GM18907 (cell line): ENCODE results near the gene NMRK1.

Experiments
- ATAC-seq: cut with Tn5 transposase; IDR thresholded peaks from one replicate; pipeline ENCODE4 v1.9.1; 2021; ENCODE audit warnings: mild to moderate bottlenecking, moderate library complexity; ENCODE audit not compliant: unreplicated experiment

Gene NMRK1

DNA sequence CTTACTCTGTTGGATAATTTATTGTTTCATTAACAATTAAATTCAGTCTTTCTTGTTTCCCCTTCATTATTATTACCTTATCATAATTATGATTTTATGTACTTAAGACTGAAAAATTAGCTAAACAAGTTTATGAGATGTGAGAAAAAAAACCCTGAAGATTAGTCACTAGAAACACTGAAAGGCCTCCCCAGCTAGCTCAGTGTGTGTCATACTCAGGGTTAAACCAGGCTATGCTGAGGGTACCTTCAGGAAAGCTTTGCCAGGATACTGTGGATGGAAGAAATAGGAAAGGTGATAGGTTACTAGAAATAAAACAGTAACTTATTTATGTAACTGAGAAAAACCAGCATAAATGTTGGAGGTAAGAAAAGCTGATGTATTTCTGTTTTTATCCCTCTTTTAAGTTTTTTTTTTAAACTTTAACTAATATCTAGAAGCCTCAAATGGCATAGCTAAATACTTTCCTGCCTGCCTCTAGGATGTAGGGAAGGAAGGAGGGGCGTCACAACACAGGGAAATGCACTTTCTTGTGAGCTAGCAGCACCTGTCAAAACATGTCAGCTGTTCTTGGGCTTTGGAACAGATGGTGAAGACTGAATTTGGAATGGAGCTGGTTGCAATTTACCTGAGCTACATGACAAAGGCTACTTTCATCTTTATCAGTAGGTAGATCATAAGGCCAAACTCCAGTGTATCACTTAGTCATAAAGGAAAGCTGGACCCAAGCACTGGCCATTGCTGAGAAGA, 24.2 kb downstream of the NMRK1 start:
- ATAC-seq: no peak

GRCh38 chr9:75061169-75061568, 26.8 kb downstream of the NMRK1 start:
- no peak for ATAC-seq

GRCh38 chr9:75054368-75055001, 33.5 kb downstream of the NMRK1 start:
- ATAC-seq: no peak

GRCh38 chr9:75053869-75054268, 34.1 kb downstream of the NMRK1 start:
- peak; percentile 98 for ATAC-seq

DNA sequence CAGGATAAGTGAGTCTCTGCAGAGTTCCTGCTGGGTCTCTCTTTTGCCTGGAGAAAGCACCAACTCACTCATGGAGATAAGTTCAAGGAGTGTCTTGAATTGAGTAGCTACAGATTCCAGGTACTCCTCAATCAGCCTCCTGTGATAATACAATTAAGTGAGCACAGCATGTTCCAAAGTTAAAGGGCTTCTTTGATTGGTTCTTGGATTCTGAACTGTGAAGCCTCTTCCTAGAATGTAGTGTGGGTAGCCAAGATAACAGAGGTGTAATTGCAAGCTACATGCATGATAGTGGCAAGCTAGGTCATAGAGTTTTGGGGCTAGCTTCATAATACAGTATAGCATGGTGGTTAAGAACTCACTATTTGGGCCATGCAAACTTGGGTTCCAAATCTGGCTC, 36.7 kb downstream of the NMRK1 start:
- ATAC-seq: no peak

DNA sequence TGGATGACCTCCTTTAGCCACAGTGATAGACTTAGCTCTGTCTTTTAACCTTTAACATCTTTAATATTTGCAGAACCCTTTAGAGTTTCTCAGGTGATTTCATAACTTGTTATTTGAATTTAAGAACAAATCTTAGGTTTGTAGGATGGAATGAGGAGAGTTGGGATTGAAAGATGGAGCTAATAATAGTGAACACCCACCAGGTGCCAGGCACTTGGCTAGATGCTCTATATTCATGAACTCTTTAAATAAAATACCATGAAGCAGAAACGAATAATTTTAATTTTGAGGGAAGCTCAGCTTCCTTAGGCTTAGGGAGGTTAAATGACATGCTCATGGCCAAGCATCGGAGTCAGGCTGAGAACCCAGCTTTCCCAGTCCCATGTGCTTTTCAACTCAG, 40.4 kb downstream of the NMRK1 start:
- no peak for ATAC-seq

- no peak for ATAC-seq
Observed at GRCh38 chr9:75046725-75047345, 41.1 kb downstream of the NMRK1 start.

DNA sequence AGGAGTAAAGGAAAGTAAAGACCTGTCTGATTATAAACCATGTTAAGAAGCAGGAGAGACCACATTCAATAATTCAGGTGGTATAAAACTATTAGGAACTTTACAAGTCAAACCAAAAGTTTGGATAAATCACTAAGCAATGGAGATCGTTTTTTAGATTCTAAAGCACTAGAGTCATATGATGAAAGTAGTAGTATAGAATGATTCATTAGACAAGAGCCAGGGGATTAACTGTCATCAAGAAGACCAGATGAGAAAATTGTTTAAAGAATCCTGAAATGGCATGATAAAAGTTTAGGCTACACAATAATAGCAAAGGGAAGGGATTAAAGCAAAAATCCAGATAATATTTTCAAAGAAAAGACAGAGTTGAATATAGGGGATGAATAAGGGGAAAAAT, 46.9 kb downstream of the NMRK1 start:
- no peak for ATAC-seq

GRCh38 chr9:75039801-75040200, 48.2 kb downstream of the NMRK1 start:
- ATAC-seq: no peak

- no peak for ATAC-seq
Observed at GRCh38 chr9:75039009-75039408, 48.9 kb downstream of the NMRK1 start.

- no peak for ATAC-seq
Observed at GRCh38 chr9:75036793-75037192, 51.2 kb downstream of the NMRK1 start.

GRCh38 chr9:75033791-75034473, 54.0 kb downstream of the NMRK1 start:
- ATAC-seq: peak; percentile 94

- ATAC-seq: peak; percentile 53
Observed at GRCh38 chr9:75027187-75028107, 60.5 kb downstream of the NMRK1 start.

DNA sequence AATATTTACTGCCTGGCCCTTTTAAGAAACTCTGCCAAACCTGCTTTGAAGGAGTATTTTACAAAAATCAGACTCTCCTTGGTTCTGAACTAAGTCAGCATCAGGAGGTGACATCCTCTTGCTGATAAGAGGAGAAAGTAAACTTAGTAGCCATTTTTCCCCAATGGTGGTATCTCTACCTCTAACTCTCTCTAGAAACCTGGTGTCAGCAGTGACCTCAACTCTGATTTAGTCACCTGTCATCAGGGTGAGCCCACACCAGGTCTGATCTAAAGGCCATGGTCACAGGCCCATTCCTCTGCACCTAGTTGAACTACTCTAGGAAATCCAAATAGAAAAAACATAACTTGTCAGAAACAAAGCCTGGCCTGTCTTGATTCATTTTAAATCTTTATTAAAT, 64.1 kb downstream of the NMRK1 start:
- no peak for ATAC-seq

DNA sequence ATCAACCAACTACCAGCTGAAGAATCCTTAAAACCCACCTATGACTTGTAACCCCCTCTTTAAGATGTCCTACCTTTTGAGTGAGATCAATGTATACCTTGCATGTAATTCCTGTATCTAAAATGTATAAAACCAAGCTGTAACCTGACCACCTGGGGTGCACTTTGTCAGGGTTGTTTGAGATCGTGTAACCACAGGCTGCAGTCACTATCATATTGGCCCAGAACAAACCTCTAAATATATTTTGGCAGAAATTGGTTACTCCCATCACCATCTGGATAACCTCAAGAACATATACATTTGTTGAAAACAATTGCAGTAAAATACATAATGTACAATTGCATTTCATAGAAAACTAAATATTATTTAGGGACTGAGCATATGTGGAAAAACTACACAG, 68.3 kb downstream of the NMRK1 start:
- no peak for ATAC-seq

DNA sequence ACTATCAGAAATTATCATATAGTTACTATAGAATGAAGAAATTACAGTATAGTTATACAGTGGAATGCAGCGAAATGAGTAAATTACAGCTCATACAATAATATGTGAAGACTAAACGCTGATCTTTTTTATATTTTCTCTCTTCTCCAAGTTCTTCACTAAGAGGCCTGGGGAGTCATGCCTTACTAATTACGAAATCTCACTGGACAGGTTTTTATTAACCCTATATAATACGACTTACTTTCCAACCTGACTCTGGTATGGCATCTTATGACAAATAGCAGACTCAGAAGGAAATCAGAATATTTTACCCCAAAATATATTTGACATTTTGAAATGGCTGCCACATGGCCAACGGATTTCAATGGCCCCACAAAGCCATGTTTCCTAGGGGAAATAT, 68.9 kb downstream of the NMRK1 start:
- no peak for ATAC-seq

DNA sequence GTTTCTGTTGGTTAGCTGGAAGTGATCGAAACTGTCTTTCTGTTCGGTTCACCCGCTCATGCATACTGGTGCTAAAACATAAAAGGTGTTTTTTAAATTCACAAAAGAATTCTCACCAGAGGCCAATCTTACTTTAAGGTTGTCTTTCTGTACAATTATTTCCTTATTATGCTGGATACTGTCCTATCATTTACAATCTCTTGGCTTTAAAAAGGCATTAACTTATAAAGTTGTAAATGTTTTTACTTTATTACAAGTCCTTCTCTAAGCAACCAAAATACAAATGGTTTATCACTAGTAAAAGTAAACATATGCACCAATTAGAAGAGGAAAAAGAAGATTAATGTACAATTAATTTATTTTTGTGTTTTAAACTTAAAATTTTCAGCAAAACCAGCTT, 70.6 kb downstream of the NMRK1 start:
- ATAC-seq: no peak

GRCh38 chr9:75013735-75014134, 74.2 kb downstream of the NMRK1 start:
- ATAC-seq: no peak
